ENCODE results near the gene LOXL1.
"Not testable (repeated sequence)": the region's sequence is repeated elsewhere in the genome, so short reads cannot be mapped to it uniquely, and the experiment has no call there.

LOXL1 gene

DNA sequence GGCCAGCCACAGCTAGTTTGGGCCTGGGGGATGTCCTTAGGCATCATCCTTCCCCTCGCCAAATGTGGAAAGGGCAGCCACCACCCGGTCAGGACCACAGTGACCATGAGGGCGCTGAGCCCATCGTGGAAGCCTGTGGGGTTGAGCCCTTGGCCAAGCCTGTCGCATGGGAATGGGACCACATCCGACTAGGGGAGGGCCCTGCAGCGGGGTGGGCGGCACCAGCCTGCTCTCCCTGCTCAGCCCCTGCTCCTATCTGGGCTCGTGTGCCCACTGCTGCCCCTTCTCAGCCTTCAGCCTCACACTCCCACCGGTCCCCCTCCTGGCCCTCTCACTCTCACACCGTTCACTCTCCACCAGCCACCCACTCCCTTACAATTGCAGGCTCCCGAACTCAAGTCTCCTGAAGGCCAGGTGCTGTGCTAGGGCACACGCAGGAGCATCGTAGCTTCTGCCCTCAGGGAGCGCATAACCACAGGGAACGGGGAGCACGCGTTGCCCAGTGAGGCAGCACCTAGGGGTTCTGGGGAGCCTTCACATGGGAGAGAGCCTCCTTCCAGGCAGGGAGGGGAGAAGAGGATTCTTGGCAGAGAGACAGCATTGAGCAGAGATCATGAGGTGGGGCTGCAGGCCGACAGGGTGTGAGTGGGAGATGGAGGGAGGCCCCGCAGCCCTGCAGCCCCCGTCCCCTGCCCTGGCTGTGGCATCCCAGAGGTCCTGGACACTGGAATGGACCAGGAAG, 26.1 kb downstream of the LOXL1 start:
- DNase-seq (ENCODE audit: low read depth in 2 of 3, low spot score in 1 of 3) = no peak

DNA sequence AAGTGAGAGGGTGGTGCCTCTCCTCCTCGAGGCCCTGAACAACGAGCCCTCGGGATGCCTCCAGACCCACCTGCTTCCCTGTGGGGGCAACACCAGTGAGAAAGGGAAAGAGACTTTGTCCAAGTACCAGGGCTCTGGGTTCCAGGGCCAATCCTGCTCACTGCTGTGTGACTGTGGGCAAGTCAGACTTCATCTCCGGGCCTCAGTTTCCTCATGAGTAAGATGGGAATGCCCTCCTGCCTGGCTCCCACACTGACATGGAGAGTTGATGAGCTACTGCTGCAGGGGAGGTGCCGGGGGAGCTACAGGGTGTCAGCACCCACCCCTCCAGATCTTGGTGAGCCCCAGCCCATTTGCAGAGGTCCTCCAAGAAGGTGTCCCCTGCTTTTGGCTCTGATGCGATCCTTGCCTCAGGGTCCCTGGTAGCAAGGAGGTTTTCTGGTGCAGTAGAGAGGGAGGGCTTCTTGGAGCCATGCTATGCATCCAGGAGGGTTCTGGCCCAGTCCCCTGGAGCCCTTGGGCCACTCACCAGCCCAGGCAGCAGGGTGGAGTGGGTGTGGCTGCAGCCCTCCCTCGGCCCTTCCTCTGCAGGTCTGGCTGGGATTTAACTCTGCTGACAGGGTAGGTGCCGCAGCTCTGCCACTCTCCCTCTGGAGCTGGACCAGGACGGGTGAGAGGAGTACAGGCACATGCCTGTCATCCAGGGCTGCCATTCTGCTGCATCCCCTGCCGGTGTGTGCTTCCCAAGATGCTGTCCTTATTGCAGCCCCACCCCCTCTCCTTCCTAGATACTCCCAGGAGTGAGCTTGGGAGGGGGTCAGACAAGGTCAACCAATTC, 26.9 kb downstream of the LOXL1 start:
- DNase-seq (ENCODE audit: low read depth in 2 of 3, low spot score in 1 of 3) = no peak

DNA sequence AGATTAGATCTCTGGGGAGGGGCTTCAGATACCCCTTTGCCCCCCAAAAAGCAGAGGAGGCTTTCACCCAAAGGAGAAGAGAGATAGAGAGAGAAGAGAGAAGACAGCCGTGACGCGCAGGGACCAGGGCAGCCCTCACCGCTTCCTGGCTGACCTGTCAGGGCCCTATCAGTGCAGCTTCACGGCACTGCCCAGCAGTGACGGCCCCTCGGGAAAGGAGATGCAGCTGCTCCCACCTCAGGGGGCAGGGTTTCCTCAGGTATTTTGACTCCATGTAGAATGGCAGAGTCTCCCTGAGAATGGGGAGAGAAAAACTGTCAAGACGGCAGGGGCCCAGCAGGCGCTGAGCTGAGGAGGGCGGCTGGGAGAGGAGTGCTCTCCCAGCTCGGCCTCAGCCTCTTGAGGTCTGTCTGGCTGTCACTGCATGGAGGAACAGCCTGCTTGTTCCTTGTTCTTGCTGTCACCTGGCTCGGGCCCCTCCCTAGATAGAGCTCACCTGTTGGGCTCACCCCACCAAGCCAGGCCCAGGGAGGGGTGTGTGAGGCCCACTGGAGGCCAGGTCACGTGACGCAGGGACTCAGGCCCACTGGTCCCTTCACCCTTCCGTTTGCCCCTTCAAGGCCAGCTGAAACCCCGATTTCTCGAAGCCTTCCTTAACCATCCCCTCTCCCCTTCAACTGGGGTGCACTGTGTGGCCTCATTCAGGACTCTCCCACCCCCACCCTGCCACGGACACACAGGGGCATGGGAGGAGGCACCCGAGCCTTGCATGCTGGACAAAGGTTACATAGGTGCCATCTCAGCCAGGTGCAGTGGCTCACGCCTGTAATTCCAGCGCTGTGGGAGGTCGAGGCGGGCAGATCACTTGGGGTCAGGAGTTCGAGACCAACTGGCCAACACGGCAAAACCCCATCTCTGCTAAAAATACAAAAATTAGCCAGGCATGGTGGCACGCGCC, 28.2 kb downstream of the LOXL1 start:
- no peak for DNase-seq (ENCODE audit: low read depth in 2 of 3, low spot score in 1 of 3)

DNA sequence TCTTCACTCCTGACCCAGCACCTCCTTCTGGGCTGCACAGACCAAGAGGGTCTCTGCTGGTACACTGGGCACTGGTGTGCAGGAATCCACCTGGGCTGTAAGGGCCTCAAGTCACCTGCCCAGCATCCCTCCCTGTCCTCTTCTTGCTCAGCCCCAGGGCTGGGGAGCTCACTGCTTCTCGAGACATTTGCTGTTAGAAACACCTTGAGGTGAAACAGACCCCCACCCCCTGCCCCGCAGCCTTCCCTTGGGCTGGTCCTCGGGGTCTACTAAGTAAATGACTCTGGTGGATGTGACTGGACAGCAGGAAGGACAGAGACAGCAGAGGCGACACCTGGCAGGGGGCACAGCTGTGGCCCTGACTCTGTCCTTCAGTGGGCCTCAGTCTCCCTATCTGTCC, 29.1 kb downstream of the LOXL1 start:
- no peak for DNase-seq (ENCODE audit: low read depth in 2 of 3, low spot score in 1 of 3)

DNA sequence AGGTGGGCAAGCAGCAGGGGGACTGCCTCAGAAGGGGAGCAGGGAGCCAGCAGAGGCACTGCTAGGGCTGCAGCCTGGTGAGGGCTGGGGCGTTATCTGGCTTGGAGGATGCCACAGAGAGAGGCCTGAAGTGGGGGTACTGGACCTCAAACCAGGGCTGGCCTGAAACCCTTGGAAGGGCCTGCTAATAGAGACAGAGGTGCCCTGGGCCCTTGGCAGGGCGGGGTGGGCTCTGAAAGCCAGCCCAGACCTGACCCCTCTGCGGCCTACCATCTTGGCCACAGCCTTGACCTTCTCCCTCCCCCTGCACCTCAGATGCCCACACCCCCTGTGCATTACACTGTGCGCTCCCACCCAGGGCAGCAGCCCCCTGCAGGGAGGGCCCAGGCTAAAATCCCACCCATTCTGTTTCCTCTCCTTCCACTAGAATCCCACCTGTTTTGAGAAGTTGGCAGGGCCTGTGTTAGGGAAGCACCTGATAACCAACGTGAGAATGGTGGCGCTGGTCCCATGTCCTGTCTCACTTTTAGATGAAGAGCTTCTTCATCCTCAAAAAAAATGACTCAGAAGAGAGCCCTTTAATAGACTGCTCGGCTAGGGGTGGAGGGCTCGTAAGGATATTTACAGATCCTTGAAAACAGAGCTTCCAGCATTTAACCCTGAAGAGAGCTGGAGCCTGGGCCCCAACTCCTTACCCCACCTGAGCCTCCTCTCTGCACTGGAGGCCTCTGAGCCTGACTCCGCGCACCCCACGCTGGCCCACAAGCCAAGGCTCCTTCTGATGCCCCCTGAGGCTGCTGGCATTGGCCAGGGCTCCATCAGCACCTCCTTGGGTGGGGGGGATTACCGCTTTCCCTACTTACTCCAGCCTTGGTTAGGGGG, 29.8 kb downstream of the LOXL1 start:
- no peak for DNase-seq (ENCODE audit: low read depth in 2 of 3, low spot score in 1 of 3)

DNA sequence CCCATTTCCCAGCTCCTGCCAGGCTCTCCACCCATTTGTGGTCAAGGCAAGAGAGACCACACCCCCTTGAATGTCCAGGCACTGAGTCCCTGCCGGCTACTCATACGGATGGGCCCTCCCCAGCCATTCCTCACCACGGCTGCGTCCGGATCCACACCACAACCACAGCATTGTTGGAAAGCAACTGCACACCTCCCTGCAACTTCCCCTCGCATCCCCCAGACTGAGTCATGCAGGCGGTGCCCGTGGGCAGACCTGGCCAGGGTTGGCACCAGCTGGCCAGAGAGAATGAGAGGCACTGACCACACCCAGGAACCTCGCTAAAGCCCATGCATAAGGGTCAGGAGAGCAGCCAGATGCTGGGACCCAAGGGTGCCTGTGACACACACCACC, 30.5 kb downstream of the LOXL1 start:
- no peak for DNase-seq (ENCODE audit: low read depth in 2 of 3, low spot score in 1 of 3)

DNA sequence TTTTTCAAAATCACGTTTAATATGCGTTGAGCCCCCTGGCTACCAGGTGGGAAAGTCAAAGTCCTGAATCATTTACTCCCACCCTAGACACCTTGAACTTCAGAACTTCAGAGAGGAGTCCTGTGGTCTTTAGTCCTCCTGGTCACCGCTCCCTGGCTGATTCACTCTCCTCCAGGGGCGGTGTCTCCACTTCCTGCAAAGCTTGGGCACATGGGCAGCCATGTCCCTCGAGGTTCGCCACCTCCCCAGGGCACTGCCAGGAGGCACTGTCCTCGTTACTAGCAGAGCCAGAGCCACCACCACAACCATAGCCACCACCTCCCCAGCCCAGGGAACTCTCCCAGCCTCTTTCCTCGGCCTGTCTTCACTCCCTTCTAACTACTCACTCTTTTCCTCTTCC, 31.0 kb downstream of the LOXL1 start:
- no peak for DNase-seq (ENCODE audit: low read depth in 2 of 3, low spot score in 1 of 3)

DNA sequence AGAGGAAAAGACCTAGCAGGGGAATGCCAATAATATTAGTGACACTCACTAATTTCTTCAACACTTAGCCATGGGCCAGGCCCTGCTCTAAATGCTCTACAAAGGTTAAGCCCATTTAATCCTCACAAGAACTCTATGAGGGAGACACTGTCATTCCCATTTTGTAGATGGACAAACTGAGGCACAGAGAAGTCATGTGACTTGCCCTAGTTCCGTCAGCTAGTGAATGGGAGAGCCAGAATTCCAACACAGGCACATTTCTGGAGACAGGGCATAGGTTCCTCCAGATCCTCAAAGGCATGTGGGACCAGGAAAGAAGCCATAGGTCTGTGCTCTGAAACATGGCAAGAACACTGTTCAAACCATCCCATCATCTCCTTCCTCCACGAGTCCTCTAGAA, 31.5 kb downstream of the LOXL1 start:
- DNase-seq (ENCODE audit: low read depth in 2 of 3, low spot score in 1 of 3) = no peak

DNA sequence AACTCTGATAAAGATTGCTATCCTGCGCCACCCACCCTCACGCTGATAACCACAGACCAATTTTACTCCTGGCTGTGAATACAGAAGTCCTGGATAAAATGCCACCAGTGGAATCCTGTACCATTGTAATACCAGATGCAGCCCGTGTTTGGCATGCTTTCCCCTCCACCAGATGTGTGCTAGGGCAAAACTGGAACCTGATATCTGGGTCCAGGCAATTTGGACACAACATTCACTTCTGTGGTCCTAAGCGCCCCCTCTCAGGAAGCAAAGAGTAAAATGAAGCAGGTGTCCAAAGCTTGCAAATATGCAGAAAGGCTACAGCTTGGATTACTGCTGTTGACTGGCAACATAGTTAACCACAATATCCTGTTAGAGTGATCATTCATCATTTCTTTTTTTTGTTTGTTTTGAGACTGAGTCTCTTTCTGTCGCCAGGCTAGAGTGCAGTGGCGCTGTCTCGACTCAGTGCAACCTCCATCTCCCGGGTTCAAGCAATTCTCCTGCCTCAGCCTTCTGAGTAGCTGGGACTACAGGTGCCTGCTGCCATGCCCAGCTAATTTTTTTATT, 32.8 kb downstream of the LOXL1 start:
- DNase-seq (ENCODE audit: low read depth in 2 of 3, low spot score in 1 of 3) = no peak

DNA sequence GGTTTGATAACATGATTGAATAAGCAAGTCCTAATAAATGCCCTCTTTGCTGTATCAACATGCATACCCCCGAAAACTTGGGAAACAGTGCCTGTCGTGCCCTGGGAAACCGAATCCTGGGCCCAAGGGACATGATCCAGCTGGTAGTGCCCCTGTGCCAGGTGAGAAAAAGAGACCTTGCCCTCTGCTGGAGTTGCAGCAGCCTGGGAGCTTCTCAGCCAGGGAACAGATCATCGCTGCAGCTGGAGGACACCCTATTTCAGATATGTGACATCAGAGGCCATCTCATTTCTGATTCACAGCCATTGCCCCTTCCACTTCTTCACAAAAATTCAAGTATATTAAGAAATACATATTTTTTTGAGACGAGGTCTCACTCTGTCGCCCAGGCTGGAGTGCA, 33.5 kb downstream of the LOXL1 start:
- no peak for DNase-seq (ENCODE audit: low read depth in 2 of 3, low spot score in 1 of 3)

DNA sequence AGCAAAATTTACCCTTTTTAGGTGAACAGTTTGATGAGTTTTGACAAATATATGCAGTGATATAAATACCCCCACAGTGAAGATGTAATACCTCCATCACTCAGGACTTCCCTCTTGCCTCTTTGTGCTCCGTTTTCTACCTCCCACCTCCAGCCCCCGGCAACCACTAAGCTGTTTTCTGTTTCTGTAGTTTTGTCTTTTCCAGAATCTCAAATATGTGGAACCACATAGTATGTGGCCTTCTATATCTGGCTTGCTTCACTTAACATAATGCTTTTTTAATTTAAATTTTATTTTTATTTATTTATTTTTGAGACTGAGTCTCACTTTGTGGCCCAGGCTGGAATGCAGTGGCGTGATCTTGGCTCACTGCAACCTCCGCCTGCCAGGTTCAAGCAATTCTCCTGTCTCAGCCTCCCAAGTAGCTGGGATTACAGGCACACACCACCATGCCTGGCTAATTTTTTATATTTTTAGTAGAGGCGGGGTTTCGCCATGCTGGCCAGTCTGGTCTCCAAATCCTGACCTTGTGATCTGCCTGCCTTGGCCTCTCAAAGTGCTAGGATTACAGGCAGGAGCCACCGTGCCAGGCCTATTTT, 34.3 kb downstream of the LOXL1 start:
- not testable (repeated sequence) for DNase-seq (ENCODE audit: low read depth in 2 of 3, low spot score in 1 of 3)

DNA sequence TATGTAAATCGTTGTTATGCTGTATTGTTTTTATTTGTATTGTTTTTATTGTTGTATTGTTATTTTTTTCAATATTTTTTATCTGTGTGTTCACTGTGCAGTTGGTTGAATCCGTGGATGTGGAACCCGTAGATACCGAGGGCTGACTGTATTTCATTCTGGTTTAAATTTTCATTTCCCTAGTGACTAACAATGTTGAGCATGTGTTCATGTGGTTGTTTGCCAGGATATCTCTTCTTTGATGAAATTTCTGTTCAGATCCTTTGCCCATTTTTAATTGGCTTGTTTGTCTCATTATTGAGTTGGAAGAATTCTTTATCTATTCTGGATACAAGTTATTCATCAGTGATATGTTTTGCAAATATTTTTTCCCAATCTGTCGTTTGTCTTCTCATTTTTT, 36.2 kb downstream of the LOXL1 start:
- no peak for DNase-seq (ENCODE audit: low read depth in 2 of 3, low spot score in 1 of 3)

DNA sequence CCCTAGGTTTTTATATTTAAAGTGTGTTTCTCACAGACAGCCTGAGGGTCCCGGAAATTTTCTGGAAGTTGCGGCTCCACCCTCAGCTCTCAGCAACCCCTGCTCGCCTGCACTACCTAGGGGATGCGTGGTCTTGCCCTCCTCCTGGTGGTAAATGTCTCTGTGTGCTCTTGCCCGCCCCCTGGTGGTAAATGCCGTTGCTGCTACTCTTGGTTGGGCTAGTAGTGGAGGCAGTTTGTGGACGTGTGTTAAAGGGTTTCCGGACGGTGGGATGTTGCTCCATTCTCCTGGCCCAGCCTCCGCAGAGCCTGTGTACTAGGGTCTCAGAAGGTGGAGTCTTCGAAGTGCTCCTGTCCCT, 38.5 kb downstream of the LOXL1 start:
- DNase-seq (ENCODE audit: low read depth in 2 of 3, low spot score in 1 of 3) = peak; percentile 80 to 93 (median 83)

DNA sequence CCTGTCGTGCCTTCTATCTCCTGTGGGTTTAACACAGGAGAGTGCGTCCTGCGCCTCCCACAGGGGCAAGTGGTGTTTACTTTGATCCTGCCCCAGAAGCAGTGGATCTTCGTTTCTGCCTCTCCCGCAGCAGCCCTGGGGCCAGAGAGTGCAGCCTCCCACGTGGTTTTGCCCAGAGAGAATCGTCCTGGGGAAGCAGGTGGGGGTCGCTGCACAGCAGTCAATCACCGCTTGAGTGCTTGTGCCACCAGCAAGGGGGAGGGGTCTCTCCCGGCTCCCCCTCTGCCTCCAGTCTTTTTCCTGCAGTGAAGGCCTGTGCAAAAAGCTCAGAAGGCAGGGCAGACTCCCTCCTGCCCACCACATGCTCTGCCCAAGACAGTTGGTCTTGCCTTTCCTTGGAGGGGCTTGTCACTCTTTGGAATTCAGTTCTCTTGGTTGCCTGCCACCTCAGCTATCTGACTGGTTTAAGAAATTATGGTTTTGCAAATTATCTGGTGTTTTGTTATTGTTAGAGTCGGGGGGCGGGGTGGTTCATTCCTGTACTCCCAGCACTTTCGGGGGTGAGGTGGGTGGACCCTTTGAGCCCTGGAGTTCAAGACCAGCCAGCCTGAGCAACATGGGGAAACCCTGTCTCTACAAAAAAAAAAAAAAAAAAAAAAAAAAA, 39.0 kb downstream of the LOXL1 start:
- DNase-seq (ENCODE audit: low read depth in 2 of 3, low spot score in 1 of 3) = peak; percentile 45 to 63 (median 49)

DNA sequence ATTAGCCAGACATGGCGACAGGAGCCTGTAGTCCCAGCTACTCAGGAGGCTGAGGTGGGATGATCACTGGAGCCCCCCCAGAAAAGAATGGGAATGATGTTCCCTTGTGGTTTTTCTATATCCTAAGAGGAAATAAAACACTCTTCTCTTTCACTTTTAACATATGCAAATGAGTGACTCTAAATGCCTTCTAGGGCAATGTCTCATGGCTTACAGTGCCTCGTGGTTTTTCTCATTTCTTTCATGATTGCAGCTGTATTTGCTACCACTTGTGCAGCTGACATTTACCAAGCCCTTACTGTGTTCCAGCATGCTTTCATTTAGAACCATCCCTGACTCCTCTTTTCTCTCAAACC, 39.5 kb downstream of the LOXL1 start:
- no peak for DNase-seq (ENCODE audit: low read depth in 2 of 3, low spot score in 1 of 3)

DNA sequence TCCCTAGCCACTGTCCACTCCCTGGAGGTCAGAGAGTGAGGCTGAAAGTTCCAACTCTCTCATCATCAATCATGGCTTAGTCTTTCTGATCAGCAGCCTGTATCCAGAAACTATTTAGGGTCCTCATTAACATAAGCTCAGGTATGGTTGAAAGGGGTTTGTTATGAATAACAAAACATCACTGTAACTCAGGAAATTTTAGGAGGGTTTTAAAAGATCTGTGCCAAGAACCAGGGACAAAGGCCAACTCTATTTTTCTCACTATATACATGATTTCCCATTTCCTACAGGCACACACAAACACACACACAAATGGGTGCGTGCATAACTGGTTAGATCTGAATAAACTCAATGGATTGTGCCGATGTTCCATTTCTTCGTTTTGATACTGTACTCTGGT, 42.2 kb downstream of the LOXL1 start:
- DNase-seq (ENCODE audit: low read depth in 2 of 3, low spot score in 1 of 3) = no peak

DNA sequence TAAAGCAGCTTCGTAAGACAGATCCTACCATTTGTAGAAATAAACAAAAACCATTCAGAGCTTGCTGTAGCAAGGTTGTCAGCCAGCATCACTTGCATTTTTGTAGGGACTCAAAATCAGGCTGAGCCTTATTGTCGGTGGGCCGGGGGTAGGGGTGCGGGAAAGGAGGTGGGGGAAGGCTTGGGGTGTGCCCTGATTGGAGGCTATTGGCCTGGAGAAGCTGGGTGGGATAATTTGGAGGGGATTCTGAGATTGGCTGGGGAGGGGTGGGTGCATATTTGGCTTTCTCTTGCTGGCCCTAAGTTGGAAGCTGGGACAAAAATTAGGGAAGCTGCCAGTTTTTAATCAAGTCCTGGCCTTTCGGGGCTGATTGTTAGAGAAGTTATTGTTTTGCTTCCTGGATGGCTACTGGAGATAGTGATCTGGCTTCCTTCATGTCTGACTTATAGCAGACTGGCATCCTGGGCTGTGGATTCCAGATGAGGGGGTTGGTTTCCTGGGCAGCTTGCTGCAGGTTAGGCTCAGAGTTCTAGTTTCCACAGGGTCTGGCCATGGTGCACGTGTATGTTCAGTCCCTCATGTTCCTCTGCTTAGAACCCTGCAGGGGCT, 43.0 kb downstream of the LOXL1 start:
- DNase-seq (ENCODE audit: low read depth in 2 of 3, low spot score in 1 of 3) = no peak

DNA sequence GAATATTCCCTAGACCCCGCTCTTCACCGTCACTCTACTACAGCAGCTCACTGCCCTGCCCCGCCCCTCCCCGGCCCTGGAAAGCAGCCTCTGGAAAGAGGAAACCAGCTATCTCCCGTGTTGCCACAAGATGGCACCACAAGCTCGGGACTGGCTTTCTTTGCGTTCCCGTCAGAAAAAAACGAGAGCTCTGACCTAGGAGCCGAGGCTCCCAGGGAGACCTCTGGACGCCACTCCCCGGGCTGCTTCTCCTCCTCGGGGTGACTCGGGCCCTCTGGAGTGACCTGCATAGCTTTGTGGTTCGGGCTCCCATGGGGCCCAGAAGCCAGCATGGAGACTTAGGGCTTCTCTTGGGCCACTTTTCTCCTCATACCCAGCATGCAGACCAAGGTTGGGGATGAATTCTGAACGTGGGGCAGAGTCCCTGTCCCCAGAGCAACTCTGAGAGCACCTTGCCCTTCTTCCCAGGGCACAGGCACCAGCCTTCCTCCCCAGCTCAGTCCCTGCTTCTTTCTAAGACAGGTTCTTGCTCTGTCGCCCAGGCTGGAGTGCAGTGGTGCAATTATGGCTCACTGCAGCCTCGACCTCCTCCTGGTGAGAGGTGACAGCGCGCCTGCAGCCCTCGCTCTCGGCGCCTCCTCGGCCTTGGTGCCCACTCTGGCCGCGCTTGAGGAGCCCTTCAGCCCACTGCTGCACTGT, 46.9 kb downstream of the LOXL1 start:
- DNase-seq (ENCODE audit: low read depth in 2 of 3, low spot score in 1 of 3) = peak; percentile 73 to 85 (median 78)

Measured in stimulated activated CD4-positive, alpha-beta T cell treated with anti-CD3 and anti-CD28 coated beads, Interleukin-12 subunit alpha, Interleukin-12 subunit beta, amount 100 ng/mL, for 48 hours (primary cell).